Endometrial microvascular endothelial cells (primary cell): ENCODE data around the gene CBLB. TPM values are rescaled to one million over a fixed set of nuclear protein-coding genes. Genes with fewer than 3 reads are reported as not detected.

ENCODE experiments used
- in situ Hi-C: cut with HindIII; loops from 2 replicates; pipeline ENCODE4 v1.10.0; 2017; ENCODE audit warnings: low sequenced_read_pairs, low pct_unique_long_range_greater_than_20kb; ENCODE audit errors: inconsistent ontology term
- total RNA-seq: library from RNA; depleted of rRNA; stranded (reverse); fragments of >200 nt; gene quantifications from one replicate; pipeline ENCODE4 v1.2.3, GENCODE V29; 2015; ENCODE audit errors: inconsistent ontology term

Gene CBLB
- total RNA-seq, 1 donor from 2014 or later, result 12.4 TPM

- in situ Hi-C loops, result no loop called here
Observed at GRCh38 chr3:105676621-105677300, 192.1 kb downstream of the CBLB start.

DNA sequence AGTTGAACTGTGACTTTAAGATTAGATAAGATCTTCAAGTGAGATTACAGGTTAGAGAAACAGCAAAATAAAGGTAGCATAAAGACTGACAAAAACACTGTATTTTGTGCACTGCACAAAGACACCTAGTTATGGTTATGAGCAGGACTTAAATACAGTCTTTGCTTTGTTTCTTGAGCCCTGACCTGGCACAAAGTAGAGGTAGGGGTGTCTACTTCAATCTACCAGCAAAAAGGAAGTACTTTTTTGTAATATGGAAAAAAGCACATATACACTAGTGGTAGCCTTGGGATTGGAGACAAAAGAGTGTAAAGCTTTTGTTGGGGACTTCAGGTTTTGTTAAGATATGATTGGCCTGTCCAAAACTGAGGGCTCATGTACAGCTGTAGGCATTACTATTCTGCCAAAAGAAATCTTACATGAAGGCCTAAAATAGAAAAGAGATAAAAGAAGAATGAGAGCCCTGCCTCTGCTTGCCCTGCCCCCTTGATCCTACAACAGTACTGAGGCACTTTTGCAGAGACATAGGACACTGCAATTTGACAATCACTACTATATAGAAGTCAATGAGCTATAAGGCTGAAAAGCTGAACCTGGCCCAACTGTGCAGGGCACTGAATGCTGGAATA is 194.3 kb downstream of the CBLB start:
- in situ Hi-C loops, result no loop called here

DNA sequence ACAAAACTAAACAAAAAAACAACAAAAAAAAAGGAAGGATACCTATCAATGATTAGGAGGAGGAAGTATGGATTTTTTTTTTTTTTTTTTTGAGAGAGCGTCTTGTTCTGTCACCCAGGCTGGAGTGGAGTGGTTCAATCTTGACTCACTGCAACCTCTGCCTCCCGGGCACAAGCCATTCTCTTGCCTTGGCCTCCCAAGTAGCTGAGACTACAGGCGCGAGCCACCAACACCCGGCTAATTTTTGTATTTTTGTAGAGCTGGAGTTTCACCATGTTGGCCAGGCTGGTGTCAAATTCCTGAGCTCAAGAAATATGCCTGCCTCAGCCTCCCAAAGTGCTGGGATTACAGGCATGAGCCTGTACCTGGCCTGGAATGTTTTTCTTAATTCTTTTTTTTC is 195.8 kb downstream of the CBLB start:
- in situ Hi-C loops, result no loop called here

DNA sequence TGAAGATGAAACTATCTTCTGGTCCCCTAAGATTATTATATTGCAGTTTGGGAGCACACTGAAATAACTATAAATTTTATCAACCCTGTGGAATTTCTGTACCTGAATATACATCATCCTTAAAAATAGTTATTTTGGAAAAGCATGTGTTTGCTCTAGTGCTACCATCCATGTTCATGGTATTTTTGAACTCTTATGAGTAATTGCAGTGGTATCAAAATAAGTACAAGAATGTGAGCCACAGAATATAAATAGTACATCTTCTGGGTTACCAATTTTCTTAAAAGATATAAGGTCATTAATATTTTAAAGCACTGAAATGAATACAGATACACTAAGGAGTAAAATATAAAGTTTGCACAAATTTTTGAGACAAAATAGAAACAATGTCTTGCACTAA is 206.5 kb downstream of the CBLB start:
- in situ Hi-C loops, result no loop called here

DNA sequence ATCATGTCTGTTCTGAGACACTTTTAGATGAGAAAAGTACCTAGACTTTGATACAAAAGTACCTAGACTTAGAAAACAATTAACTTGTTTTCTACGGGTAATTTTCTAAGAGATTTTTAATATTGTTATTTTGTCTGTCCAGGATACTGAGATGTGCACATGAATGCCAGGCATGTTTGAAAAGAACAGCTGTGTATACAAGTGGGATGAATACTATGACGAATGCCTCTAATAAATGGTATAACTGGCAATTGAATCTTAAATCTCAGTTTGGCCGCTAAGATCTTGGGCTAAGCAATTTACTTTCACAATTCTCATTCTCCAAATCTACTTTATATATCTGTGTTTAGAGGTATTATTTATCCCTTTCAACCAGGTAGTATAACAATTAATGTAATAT is 207.4 kb downstream of the CBLB start:
- in situ Hi-C loops, result no loop called here

GRCh38 chr3:105656651-105657504 is 211.9 kb downstream of the CBLB start:
- in situ Hi-C loops, result no loop called here

DNA sequence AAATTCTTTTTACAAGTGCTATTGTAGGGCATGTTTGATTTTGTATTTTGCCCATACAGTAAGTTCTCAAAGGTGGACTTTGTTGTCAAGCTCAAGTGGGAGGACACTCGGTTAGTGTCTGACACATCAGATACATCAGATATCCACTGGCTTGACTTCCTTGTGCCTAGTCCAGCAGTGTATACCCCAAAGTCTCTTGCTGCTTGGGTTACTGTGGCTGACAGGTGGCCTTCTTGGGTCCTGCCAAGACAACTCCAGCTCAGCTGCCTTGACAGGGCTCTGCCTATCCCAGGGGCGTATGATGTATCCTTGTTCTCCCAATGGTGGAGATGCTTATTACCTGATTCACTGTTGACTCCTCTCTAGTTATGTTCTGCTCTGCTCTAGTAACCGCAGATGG is 214.9 kb downstream of the CBLB start:
- in situ Hi-C loops, result no loop called here

- in situ Hi-C loops, result no loop called here
Observed at GRCh38 chr3:105653166-105653565, 215.6 kb downstream of the CBLB start.

DNA sequence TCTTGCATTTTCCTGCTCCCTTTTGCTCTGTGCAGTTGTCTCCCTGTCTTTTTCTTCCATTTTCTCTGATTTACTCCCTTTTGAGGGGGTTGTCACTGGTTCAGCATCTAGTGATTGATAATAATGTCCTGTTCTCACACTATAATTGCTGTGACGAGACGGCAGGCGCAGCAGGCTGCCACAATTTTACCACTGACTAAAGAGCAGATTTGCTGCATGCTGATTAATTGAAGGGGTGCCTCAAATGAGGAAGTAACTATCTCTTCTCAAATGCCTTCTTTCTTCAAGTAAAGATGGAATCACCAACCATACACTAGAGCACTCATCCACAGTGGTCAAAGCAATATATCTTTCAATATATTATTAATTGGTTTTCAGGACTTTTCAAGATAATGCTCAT is 219.3 kb downstream of the CBLB start:
- in situ Hi-C loops, result no loop called here

DNA sequence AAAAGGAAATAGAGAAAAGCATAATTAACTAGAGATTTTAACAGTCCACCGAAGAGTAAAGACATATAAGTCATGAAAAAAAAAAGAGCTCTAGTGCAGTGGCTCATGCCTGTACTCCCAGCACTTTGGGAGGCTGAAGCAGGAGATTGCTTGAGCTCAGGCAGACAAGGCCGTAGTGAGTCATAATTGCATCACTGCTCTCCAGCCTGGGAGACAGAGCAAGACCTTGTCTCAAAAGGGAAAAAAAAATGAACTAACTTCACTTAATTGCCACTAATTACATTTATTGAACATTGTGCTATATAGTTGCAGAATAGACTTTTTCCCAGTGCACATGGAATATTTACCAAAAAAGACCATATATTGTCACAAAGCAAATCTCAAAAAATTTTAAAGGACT is 221.8 kb downstream of the CBLB start:
- in situ Hi-C loops, result no loop called here

DNA sequence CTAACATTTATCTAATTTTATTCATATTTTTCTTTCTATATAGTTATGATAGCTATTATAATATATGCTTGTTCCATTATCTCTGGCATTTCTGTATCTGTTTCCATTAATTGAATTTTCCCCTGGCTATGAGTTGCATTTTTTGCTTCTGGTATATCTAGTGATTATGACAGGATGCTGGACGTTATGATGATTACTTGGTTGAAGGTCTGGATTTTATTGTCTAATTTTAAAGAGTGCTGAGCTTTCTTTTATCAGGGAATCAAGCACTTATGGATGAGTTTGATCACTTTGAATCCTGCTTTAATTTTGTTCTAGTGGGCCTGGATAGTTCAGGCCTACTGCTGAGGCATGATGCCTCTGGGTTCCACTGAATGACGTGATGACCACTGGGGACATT is 229.7 kb downstream of the CBLB start:
- in situ Hi-C loops, result no loop called here

DNA sequence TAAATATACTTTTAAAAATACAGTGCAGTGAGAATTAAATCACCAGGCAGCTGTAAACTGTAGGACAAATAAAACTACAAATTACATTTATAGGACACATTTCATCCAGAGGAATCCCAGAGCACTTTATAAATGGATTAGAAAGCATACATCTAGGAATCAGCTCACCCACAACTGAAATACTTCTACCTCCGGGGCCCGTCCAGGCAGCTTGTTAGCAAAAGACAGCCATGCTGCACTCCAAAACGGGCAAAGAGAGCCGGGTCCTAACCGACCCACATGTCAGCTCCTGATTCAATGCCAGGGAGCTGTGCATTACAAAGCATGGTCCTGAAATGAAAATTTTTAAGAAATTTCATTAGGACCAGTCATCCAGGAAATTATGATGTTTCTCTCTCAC is 234.1 kb downstream of the CBLB start:
- in situ Hi-C loops, result no loop called here

DNA sequence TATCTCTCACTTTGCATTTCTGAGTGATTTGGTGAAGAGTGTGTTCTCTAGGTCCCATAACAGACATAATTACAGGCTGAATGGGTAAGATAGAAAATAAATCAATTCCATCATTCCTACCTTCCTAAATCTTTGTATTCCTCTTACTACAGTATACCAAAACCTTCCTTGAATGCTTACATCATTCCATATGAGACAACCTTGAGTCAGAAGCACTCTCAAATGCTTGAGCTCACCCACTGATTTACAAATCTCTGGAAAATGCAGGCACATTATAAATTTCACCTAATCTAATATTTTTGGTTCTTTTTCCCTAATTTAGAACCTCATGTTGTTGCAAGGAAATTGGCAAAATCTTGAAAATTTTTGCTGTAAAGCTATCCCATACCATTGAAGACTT is 239.1 kb downstream of the CBLB start:
- in situ Hi-C loops, result no loop called here

DNA sequence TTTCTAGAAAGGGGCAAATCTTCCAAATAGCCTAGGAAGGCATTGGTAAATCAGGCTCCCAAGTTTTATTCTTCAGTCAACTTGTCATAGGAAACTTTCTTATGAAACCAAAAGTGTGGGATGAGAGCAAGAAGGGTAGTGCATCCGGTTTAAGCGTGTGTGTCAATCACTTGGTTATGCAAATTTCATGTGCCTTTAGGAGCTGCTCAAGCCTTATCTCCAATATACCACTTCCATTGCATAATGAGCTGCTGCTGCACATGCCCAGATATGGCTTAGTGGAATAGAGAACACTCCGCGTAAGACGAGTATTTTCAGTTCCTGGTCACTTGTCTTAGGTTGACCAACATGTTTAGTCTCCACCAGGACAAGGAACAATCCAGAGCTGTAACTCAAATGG is 242.1 kb downstream of the CBLB start:
- in situ Hi-C loops, result no loop called here

- in situ Hi-C loops, result no loop called here
Observed at GRCh38 chr3:105622169-105622568, 246.6 kb downstream of the CBLB start.

- in situ Hi-C loops, result no loop called here
Observed at GRCh38 chr3:105620236-105620635, 248.6 kb downstream of the CBLB start.

DNA sequence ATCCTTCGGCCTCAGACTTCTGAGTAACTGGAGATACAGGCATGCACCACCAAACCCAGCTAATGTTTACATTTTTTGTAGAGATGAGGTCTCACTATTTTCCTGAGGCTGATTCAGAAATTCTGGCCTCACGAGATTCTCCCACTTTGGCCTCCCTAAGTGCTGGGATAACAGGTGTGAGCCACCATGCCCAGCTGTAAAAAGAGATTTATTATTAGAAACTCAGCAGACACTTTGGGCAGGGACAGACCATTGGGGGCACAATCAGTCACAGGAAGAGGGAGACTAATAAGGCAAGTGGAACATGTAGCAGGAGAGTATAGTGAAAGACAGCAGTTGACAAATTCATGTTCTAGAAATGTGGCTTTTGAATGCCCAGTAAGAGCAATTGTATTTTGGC is 249.2 kb downstream of the CBLB start:
- in situ Hi-C loops, result no loop called here

DNA sequence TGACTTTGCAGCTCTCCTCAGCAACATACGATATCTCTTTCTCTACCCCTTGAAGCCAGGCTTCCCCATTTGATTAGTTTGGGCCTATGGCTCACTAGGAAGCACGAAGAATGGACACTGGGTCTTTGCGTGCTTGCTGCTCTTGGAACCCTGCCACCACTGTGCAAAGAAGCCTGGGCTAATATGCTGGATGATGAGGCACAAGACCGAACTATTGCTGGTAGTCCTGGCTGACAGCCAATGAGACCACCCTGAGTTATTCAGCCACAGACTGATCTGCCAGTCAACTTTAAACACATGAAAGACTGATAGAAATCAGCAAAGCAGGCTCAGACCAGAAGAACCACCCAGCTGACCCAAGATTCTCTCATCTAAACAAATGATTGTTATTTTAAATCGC is 250.3 kb downstream of the CBLB start:
- in situ Hi-C loops, result no loop called here

DNA sequence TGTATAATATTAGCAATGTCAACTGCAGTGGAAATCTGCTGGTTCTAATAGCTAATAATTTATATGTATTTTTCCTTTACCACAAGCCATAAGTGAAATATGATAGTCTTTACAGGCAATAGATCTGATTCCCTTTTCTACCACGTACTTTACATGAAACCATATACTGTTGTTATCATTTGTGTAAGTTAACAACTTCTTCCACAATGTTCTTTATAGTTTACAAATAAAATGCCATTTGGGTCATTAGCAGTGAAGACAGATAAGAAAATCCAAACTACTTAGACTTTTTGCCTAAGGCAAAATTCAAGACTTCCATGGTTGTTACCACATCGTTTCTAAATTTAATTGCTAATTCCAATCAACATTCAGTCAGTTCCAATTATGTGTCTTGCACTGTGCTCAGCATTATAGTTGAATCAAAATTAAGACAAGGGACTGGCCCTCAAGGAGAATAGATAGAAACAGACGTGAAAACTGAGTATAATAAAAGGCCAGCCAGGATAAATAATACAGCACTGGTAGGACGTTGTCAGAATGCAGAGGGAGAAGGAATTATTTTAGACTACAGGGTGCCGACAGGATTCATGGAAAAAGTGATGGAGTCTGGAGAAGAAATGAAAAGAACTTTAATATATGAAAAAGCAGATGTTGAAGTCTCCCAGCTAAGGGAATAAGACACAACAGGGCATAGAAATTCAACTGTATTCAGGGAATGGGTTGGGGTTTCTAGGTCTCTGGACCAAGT is 252.3 kb downstream of the CBLB start:
- in situ Hi-C loops, result no loop called here
